GM19438 (cell line): ENCODE data around the gene ADAM23.
A peak's percentile ranks its signal among the peaks of the same experiment; 100 is the strongest.

Source experiments
- ATAC-seq: cut with Tn5 transposase; IDR thresholded peaks from one replicate; pipeline ENCODE4 v1.9.1; 2021; ENCODE audit warnings: low read depth; ENCODE audit not compliant: unreplicated experiment

The ADAM23 gene

DNA sequence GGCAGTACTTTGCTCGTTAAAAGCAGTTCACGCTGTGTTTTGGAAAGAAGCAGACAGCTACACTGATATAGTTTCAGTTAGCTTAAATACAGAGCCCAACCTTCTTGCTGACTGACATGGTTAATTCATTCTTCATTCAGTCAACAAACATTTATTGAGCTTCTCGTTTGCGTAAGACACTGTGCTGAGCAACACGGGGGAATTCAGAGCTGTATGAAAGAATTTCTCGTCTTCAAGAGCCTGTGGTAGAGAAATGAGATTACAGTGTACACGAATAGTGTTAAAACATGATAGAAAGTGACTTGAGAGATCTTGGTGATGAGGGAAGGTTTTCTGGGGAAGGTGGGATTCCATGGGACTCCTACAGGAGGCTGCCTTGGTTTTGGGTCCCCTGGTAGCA is 44.7 kb downstream of the ADAM23 start:
- no peak for ATAC-seq

DNA sequence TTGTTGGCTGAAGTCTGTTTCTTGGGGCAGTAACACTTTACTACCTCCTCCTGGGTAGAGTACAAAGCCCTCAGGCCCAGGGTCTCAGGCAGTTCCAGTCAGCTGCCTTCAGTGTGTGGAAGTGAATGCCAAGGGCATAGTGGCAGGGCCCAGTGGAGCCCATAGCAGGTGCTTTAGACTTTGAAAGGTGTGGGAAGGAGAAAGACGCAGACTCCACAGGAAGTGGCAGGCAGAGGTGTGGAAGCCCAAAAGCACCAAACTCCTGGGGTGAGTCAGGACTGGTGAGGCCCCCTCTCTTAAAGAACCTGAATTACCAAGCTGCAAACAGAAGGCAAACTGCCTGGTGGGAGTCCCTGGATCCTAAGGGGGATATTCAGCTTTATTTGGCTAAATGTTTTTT is 45.3 kb downstream of the ADAM23 start:
- ATAC-seq: no peak

GRCh38 chr2:206494061-206494460 is 50.7 kb downstream of the ADAM23 start:
- ATAC-seq: no peak

DNA sequence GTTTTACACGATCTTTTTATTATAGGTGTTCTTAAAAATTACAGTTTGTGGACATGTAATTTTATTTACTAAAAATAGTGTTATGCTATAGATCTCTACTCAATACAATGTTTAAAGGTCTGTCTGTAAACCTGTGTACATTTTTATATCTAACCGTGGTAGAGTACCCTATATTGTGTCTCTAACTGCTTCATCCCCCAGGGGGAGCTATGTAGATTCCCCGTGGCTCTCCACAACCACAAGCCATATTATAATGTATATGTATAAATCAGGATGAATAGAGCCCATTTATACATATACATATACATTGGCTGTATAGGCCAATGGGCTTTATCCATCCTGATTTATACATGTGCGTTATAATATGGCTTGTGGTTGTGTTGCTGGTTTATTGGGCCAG is 59.4 kb downstream of the ADAM23 start:
- no peak for ATAC-seq

- ATAC-seq: no peak
Measured at GRCh38 chr2:206511283-206511682, 68.0 kb downstream of the ADAM23 start.

DNA sequence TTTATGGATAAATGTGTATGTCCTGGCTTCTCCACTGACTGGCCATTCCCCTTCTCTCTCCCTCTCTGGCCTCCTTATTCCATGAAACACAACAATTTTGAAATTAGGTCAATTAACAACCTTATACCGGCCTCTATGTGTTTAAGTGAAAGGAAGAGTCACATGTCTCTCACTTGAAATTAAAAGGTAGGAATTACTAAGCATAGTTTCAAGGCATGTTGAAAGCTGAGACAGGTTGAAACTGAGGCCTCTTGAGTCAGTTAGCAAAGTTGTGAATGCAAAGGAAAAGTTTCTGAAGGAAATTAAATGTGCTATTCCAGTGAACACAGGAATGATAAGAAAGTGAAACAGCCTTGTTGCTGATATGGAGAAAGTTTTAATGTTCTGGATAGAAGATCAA is 69.7 kb downstream of the ADAM23 start:
- no peak for ATAC-seq

- no peak for ATAC-seq
Measured at GRCh38 chr2:206515580-206515979, 72.2 kb downstream of the ADAM23 start.

GRCh38 chr2:206518997-206519396 is 75.7 kb downstream of the ADAM23 start:
- no peak for ATAC-seq

- ATAC-seq: no peak
Measured at GRCh38 chr2:206520450-206520849, 77.1 kb downstream of the ADAM23 start.

DNA sequence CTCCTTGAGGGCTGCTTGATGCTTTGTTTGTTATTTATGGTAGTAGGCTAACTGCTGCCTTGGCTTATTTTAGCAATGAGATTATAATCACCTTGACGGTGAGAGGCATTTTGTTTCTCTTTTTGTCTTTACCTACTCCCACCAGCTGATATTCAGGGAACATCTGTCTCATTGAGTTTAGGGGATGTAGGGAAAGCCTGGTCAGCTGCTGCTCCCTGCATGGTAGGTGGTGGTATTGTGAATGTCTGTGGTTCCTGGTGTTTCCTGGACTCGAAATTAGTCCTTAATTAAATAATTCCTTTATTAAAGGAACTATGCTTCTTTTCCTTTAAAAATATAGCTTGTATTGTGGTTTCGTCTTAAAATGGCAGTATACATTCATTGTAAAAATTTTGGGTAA is 77.8 kb downstream of the ADAM23 start:
- no peak for ATAC-seq

DNA sequence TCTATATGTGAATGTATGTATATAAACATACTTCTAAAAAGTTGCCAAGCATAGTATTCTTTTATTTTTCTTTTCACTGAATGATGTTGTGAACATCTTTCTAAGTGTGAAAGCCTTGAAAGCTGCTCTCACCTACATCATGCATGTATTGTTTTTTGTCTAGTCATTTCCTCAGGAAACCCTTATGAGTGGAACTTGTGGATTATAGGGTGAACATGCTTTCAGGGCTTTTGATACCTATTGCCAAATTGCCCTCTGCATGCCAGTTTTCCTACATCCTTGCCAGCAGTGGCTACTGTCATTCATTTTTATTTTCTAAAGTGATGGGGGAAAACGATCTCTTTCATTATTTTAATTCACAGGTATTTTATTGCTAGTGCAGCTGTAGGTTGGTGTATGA is 78.3 kb downstream of the ADAM23 start:
- no peak for ATAC-seq

DNA sequence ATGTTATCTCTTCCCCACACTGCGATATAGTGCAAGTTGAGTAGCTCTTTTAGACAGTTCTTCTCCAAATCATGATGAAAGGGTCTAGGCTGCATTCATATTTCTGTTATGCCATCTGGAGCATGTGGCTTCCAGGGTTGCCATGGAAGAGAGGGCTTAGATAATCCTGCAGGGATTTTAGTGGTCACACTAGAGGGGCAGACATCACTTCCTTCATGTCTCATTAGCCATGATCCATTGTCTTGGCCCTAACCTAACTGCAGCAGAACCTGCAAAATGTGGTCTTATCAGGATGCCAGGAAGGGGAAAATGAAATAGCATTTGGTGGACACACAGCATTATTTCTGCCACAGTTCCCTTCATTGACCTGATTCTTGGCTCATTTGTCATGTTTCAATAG is 83.1 kb downstream of the ADAM23 start:
- ATAC-seq: no peak

DNA sequence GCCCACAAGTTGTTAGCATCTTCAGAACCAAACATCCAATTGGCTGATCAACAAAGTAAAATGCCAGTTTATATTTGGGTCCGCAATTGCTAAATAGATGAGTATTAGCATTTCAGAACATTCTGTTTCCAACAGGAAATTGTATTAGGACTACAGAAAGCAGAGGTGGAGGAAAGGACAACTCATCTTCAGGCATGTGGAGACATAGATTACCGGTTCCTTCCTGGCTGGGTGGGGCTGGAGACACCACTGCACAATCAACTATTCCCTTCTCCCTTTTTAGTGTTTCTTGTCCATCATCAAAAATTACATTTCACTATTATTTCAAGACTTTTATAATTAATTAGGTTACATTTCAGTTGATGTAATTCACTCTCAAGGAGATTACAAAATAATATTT is 83.8 kb downstream of the ADAM23 start:
- no peak for ATAC-seq

- no peak for ATAC-seq
Measured at GRCh38 chr2:206530727-206531126, 87.4 kb downstream of the ADAM23 start.

DNA sequence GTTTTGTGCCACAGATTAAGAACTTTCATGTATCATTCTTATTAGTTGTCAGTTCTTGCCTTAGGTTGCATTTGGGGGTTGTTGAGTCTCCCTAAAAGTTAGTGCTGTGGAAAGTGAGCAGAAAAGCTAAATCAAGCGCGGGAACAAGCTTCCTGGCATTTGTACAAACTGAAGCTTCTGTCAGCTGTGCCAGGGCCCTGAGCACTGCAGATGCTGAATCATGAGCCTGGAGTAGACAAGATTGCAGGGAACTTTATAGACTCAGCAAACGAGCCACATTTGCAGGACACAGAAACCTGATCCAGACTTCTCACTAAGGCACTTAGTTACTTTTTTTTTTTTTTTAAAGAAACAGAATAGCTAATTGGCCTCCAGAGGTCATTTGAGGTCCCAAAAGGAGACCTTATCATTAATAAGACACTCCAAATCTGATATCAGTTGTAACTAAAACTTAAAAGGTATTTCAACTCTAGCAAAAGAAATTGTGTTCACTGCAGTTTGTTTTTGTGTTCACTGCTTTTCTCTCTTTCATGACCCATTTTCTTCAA is 88.7 kb downstream of the ADAM23 start:
- no peak for ATAC-seq

GRCh38 chr2:206533977-206534376 is 90.6 kb downstream of the ADAM23 start:
- no peak for ATAC-seq

- ATAC-seq: peak; percentile 52
Measured at GRCh38 chr2:206535260-206535986, 92.1 kb downstream of the ADAM23 start.

DNA sequence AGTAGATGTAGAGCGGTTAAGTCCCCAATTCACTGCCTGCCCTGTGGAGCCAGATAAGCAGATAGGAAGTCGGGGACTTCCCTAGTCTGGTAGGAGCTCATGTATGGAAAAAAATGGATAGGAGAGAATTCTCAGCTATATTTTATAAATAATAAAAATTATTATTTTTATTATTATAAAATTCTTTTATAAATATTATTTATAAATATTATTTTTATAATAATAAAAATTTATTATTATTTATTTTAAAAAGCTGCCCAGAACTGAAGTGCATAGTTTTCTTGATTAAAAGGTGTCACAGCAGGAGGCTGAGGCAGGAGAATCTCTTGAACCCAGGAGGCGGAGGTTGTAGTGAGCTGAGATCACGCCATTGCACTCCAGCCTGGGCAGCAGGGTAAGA is 97.4 kb downstream of the ADAM23 start:
- ATAC-seq: no peak

- ATAC-seq: no peak
Measured at GRCh38 chr2:206543073-206543472, 99.7 kb downstream of the ADAM23 start.

DNA sequence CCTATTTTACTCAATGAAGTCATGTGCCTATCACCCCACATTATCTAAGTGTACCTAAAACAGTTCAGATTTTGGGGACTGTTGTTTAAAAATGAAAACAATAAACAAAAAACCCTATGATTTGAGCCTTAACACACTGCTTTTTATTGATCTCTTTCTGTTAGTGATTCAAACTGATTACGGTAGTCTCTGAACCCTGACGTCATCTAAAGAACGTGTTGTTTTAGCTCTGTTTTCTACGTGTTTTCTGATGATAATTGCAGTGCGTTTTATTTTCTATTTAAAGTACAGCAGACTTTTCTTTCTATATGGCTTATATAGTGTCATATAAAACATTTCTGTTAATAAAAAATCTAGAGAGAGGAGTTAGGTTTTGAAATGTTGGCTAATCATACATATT is 105.1 kb downstream of the ADAM23 start:
- ATAC-seq: no peak

DNA sequence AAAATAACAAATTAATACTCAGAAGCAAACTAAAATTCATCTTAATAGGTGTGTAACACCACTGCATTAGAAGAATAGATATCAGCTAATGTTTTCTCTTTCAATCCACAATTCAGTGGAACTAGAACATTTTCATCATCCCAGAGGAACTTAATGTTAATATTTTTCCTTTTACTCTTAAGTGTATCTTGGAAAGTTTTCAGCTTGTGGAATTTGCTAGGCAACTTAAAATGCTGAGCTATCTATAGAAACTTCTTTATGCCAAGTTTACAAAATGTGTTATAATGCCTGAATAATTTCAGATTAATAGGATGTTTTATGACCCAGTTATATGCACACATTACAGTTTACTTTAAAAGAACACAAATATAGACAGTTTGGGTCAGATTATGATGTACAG is 112.4 kb downstream of the ADAM23 start:
- ATAC-seq: no peak

- ATAC-seq: no peak
Measured at GRCh38 chr2:206556357-206556949, 113.1 kb downstream of the ADAM23 start.
